Measurements from ENCODE around the gene SLC37A1. TPM values are rescaled to one million over a fixed set of nuclear protein-coding genes. Genes with fewer than 3 reads are reported as not detected.
A peak's percentile ranks its signal among the peaks of the same experiment; 100 is the strongest.

SLC37A1 gene
- total and polyA plus RNA-seq, 9 of the 15 experiments (the other 6 are each of a cell fraction or from before 2014, with no cell fraction given), result 0.06 to 3.4 (median 0.40) TPM

DNA sequence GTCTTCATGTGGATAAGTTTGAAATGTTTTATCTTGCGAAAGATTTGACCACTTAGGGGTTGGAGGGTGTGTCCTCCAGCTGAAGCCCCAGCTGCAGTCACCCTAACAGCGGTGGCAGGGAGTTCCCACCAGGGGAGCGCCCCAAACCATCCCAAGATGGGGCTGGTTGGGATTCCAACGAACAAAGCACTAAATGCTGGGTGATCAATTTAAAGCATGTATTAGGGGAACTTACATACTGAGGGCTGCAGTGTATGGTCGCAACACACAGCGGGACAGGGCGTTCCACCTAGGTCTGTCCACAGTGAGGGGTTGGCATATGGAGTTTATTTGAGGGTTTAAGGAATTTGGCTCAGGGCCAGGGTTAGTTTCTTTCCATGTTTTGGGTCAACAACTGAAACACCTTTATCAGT is 26.3 kb downstream of the SLC37A1 start (continued):
- TF ChIP-seq, protein P1, sequence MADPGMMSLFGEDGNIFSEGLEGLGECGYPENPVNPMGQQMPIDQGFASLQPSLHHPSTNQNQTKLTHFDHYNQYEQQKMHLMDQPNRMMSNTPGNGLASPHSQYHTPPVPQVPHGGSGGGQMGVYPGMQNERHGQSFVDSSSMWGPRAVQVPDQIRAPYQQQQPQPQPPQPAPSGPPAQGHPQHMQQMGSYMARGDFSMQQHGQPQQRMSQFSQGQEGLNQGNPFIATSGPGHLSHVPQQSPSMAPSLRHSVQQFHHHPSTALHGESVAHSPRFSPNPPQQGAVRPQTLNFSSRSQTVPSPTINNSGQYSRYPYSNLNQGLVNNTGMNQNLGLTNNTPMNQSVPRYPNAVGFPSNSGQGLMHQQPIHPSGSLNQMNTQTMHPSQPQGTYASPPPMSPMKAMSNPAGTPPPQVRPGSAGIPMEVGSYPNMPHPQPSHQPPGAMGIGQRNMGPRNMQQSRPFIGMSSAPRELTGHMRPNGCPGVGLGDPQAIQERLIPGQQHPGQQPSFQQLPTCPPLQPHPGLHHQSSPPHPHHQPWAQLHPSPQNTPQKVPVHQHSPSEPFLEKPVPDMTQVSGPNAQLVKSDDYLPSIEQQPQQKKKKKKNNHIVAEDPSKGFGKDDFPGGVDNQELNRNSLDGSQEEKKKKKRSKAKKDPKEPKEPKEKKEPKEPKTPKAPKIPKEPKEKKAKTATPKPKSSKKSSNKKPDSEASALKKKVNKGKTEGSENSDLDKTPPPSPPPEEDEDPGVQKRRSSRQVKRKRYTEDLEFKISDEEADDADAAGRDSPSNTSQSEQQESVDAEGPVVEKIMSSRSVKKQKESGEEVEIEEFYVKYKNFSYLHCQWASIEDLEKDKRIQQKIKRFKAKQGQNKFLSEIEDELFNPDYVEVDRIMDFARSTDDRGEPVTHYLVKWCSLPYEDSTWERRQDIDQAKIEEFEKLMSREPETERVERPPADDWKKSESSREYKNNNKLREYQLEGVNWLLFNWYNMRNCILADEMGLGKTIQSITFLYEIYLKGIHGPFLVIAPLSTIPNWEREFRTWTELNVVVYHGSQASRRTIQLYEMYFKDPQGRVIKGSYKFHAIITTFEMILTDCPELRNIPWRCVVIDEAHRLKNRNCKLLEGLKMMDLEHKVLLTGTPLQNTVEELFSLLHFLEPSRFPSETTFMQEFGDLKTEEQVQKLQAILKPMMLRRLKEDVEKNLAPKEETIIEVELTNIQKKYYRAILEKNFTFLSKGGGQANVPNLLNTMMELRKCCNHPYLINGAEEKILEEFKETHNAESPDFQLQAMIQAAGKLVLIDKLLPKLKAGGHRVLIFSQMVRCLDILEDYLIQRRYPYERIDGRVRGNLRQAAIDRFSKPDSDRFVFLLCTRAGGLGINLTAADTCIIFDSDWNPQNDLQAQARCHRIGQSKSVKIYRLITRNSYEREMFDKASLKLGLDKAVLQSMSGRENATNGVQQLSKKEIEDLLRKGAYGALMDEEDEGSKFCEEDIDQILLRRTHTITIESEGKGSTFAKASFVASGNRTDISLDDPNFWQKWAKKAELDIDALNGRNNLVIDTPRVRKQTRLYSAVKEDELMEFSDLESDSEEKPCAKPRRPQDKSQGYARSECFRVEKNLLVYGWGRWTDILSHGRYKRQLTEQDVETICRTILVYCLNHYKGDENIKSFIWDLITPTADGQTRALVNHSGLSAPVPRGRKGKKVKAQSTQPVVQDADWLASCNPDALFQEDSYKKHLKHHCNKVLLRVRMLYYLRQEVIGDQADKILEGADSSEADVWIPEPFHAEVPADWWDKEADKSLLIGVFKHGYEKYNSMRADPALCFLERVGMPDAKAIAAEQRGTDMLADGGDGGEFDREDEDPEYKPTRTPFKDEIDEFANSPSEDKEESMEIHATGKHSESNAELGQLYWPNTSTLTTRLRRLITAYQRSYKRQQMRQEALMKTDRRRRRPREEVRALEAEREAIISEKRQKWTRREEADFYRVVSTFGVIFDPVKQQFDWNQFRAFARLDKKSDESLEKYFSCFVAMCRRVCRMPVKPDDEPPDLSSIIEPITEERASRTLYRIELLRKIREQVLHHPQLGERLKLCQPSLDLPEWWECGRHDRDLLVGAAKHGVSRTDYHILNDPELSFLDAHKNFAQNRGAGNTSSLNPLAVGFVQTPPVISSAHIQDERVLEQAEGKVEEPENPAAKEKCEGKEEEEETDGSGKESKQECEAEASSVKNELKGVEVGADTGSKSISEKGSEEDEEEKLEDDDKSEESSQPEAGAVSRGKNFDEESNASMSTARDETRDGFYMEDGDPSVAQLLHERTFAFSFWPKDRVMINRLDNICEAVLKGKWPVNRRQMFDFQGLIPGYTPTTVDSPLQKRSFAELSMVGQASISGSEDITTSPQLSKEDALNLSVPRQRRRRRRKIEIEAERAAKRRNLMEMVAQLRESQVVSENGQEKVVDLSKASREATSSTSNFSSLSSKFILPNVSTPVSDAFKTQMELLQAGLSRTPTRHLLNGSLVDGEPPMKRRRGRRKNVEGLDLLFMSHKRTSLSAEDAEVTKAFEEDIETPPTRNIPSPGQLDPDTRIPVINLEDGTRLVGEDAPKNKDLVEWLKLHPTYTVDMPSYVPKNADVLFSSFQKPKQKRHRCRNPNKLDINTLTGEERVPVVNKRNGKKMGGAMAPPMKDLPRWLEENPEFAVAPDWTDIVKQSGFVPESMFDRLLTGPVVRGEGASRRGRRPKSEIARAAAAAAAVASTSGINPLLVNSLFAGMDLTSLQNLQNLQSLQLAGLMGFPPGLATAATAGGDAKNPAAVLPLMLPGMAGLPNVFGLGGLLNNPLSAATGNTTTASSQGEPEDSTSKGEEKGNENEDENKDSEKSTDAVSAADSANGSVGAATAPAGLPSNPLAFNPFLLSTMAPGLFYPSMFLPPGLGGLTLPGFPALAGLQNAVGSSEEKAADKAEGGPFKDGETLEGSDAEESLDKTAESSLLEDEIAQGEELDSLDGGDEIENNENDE (IDR thresholded peaks at IDR 0.05; ENCODE audit: low read depth, low read length), result no peak
- TF ChIP-seq L3MBTL2 (IDR thresholded peaks at IDR 0.05), result peak; percentile 46; the same call in 1 of the 2 replicates
- TF ChIP-seq CBX8 (IDR thresholded peaks at IDR 0.05; ENCODE audit: borderline replicate concordance, extremely low read depth, low read depth, low read length, poor library complexity, severe bottlenecking), result no peak
- TF ChIP-seq, protein P2, sequence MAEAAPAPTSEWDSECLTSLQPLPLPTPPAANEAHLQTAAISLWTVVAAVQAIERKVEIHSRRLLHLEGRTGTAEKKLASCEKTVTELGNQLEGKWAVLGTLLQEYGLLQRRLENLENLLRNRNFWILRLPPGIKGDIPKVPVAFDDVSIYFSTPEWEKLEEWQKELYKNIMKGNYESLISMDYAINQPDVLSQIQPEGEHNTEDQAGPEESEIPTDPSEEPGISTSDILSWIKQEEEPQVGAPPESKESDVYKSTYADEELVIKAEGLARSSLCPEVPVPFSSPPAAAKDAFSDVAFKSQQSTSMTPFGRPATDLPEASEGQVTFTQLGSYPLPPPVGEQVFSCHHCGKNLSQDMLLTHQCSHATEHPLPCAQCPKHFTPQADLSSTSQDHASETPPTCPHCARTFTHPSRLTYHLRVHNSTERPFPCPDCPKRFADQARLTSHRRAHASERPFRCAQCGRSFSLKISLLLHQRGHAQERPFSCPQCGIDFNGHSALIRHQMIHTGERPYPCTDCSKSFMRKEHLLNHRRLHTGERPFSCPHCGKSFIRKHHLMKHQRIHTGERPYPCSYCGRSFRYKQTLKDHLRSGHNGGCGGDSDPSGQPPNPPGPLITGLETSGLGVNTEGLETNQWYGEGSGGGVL (CRISPR knock-in tag; IDR thresholded peaks at IDR 0.05), result no peak
- TF ChIP-seq ZNF143 (CRISPR knock-in tag; IDR thresholded peaks at IDR 0.05), result no peak
- no peak for TF ChIP-seq ETV5 (CRISPR knock-in tag; IDR thresholded peaks at IDR 0.05; ENCODE audit: low read depth)
- TF ChIP-seq, protein P3, sequence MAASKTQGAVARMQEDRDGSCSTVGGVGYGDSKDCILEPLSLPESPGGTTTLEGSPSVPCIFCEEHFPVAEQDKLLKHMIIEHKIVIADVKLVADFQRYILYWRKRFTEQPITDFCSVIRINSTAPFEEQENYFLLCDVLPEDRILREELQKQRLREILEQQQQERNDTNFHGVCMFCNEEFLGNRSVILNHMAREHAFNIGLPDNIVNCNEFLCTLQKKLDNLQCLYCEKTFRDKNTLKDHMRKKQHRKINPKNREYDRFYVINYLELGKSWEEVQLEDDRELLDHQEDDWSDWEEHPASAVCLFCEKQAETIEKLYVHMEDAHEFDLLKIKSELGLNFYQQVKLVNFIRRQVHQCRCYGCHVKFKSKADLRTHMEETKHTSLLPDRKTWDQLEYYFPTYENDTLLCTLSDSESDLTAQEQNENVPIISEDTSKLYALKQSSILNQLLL (CRISPR knock-in tag; IDR thresholded peaks at IDR 0.05; ENCODE audit: borderline replicate concordance), result no peak
- no peak for TF ChIP-seq ZNF584 (CRISPR knock-in tag; IDR thresholded peaks at IDR 0.05; ENCODE audit: low read depth)
- no peak for TF ChIP-seq TCF7 (IDR thresholded peaks at IDR 0.05; ENCODE audit: borderline replicate concordance)
- TF ChIP-seq ZNF133 (CRISPR knock-in tag; IDR thresholded peaks at IDR 0.05), result no peak
- no peak for TF ChIP-seq CBX1 (IDR thresholded peaks at IDR 0.05; ENCODE audit: low read depth)
- no peak for TF ChIP-seq NFRKB (IDR thresholded peaks at IDR 0.05; ENCODE audit: low read depth)
- no peak for TF ChIP-seq ELF2 (CRISPR knock-in tag; IDR thresholded peaks at IDR 0.05)
- TF ChIP-seq WHSC1 (IDR thresholded peaks at IDR 0.05; ENCODE audit: low read length), result no peak

Measured in K562 (cell line).